CD1c-positive myeloid dendritic cell (primary cell): Measurements from ENCODE around the gene SLC4A4.
"Not testable (repeated sequence)": the region's sequence is repeated elsewhere in the genome, so short reads cannot be mapped to it uniquely, and the experiment has no call there.

ENCODE experiments used
- DNase-seq: peaks from one replicate; pipeline ENCODE4 v3.0.0-alpha.2; 2016; ENCODE audit errors: extremely low spot score

Gene SLC4A4

GRCh38 chr4:71408961-71409360 lies 70.1 kb downstream of the SLC4A4 start:
- DNase-seq, result not testable (repeated sequence)

GRCh38 chr4:71411981-71412380 lies 73.2 kb downstream of the SLC4A4 start:
- no peak for DNase-seq

GRCh38 chr4:71415491-71415890 lies 76.7 kb downstream of the SLC4A4 start:
- no peak for DNase-seq

- DNase-seq, result no peak
Observed at GRCh38 chr4:71417150-71417549, 78.3 kb downstream of the SLC4A4 start.

GRCh38 chr4:71426381-71427042 lies 87.7 kb downstream of the SLC4A4 start:
- no peak for DNase-seq

- DNase-seq, result no peak
Observed at GRCh38 chr4:71429106-71429505, 90.3 kb downstream of the SLC4A4 start.

- no peak for DNase-seq
Observed at GRCh38 chr4:71429962-71430361, 91.1 kb downstream of the SLC4A4 start.

GRCh38 chr4:71430609-71431008 lies 91.8 kb downstream of the SLC4A4 start:
- no peak for DNase-seq

GRCh38 chr4:71440612-71441011 lies 101.8 kb downstream of the SLC4A4 start:
- DNase-seq, result no peak

GRCh38 chr4:71441186-71442169 lies 102.7 kb downstream of the SLC4A4 start:
- no peak for DNase-seq

GRCh38 chr4:71442336-71442735 lies 103.5 kb downstream of the SLC4A4 start:
- no peak for DNase-seq

- DNase-seq, result no peak
Observed at GRCh38 chr4:71444395-71444794, 105.6 kb downstream of the SLC4A4 start.

GRCh38 chr4:71445811-71446210 lies 107.0 kb downstream of the SLC4A4 start:
- no peak for DNase-seq

- no peak for DNase-seq
Observed at GRCh38 chr4:71446479-71447081, 107.8 kb downstream of the SLC4A4 start.

- DNase-seq, result no peak
Observed at GRCh38 chr4:71449040-71449439, 110.2 kb downstream of the SLC4A4 start.

GRCh38 chr4:71449878-71450277 lies 111.1 kb downstream of the SLC4A4 start:
- DNase-seq, result no peak

GRCh38 chr4:71453531-71453930 lies 114.7 kb downstream of the SLC4A4 start:
- DNase-seq, result no peak

- DNase-seq, result no peak
Observed at GRCh38 chr4:71456841-71457240, 118.0 kb downstream of the SLC4A4 start.

GRCh38 chr4:71460371-71460770 lies 121.6 kb downstream of the SLC4A4 start:
- no peak for DNase-seq

GRCh38 chr4:71461422-71461821 lies 122.6 kb downstream of the SLC4A4 start:
- DNase-seq, result no peak

GRCh38 chr4:71466775-71467174 lies 128.0 kb downstream of the SLC4A4 start:
- no peak for DNase-seq

GRCh38 chr4:71468116-71468710 lies 129.4 kb downstream of the SLC4A4 start:
- DNase-seq, result no peak
